Activated effector memory CD4-positive, alpha-beta T cell treated with anti-CD3 and anti-CD28 coated beads, Interleukin-2, amount 50 U/mL, for 16 hours (primary cell): Measurements from ENCODE around the gene LSAMP.

Experiments used
- DNase-seq: peaks from one replicate; pipeline ENCODE4 v3.0.0-alpha.2; 2020

LSAMP gene

DNA sequence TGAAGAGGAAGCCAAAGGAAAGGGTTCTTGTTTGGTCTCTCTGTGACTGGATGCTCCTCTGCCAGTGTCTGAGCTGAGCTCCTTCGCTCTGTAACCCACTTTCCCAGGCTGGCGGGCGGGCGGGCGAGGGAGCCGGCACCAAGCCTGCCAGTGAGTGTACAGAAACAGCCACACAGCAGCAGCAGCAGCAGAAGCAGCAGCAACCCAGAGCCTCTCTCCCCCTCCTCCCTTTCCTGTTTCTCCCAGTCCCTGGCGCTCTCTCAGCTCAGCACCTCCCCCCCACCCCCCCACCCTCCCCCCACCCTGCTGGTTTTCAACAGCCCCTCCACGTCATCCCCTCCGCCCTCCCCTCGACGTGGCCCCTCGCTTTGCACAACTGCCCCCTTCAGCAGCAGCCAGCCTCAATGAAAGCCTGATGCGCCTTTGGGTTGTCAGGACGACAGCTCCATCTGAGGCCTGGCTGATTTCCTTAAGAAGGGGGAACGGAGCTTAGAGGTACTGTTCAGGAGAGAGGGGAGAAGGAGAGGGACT is at the start of gene LSAMP:
Gene LSAMP (minus strand): TSS at position 177 of the 531 bp plus-strand sequence.
- DNase-seq, result no peak

GRCh38 chr3:116492379-116492778 is 47.1 kb upstream of the LSAMP start:
- DNase-seq, result no peak

GRCh38 chr3:116483135-116483534 is 37.8 kb upstream of the LSAMP start:
- DNase-seq, result no peak

DNA sequence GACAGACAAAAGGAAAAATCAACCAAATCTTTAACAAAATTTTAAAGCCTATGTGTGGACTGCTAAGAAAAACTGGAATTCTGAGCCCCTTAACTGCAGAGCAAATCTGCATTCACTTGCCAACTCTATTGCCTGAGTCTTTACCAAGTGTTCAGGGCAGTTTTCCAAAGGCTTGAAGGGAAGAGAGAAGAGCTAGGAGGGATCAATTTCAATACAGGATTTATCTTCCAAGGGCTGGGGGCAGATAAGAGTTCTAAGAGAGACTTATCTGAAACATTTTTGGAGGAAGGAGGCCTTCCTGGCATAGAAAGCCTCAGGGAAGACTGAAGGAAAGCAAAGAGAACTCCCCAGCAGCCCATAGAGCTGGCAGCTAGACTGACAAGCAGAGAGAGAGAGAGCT is 31.4 kb upstream of the LSAMP start:
- no peak for DNase-seq

- DNase-seq, result no peak
These were observed 29.5 kb upstream of the LSAMP start for GRCh38 chr3:116474801-116475200.

DNA sequence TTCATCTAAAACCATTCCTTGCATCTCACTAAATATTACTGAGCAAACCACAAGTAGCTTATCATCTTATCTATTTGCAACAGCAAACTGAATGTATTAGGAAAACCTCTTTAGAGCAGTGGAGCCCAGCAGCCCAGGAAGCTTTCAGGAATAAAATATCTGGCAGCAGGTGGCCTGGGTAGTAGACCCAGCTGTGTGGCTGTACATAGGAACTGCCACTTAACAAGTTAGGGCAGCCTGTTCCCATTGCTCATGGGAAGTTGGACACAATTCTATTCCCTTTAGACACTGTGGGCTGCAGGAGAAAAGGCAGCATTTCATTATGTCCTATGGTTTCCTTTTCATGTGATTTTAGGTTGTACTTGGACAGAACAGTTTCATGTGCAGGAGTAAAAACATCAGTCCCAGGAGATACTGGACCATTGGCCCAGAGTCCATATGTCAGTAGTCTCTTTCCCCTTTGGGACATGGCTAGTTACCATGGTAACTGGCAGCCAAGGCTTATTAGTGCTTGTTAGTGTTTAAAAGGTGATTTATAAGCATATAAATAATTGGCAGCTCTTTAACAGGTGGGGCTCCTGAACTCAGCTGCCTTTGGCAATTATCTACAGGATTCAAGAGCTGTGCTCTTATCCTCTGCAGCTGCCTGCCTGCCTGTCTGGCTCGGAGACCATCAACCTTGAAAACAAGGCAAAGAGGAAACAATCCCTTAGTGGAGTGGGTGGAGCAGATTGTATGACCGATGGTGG is 28.9 kb upstream of the LSAMP start:
- no peak for DNase-seq

DNA sequence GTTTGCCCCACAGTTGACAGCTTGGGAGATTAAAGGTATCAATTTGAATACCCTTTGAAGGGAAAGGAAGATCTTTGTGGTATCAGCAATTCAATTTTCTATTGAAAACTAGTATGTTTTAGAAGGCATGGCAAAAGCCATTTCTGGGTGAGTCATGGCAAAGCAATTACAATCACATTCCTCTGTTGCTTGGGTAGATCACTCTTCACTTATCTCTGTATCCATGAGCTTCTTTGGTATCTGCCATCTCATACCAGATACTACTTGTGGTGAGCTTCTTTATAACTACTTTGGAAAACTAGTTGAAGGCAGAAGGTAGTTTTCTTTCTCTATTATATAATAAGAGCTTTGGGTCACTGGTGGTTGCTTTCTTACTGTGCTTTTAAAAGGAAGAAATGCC is 28.3 kb upstream of the LSAMP start:
- DNase-seq, result no peak

DNA sequence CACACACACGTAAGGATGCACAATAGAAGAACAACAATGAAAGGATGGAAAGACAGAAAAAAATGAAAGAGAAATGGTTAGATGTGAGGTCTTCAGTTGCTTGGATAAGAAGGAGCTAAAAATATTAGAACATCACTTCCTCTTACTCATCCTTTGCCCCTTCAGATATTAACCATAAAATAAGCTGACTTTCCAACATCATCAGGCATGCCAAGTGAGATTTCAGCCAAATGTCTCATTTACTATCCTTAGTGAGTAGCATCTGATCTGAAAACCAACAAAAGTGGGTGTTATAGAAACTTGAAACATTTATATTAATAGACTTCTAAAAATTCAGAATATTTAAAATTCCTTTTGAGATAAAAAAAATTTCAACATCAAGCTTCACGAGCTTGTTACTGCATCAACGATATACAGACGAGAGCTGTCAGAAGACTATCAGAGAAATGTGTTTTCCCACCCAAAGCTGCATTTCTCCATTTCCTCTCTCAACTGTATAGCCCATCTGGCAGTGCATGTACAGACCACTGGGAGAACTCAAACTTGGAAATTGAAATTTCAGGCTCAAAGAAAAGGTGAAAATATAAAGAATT is 25.4 kb upstream of the LSAMP start:
- DNase-seq, result no peak

- DNase-seq, result no peak
These were observed 24.3 kb upstream of the LSAMP start for GRCh38 chr3:116469546-116469945.

DNA sequence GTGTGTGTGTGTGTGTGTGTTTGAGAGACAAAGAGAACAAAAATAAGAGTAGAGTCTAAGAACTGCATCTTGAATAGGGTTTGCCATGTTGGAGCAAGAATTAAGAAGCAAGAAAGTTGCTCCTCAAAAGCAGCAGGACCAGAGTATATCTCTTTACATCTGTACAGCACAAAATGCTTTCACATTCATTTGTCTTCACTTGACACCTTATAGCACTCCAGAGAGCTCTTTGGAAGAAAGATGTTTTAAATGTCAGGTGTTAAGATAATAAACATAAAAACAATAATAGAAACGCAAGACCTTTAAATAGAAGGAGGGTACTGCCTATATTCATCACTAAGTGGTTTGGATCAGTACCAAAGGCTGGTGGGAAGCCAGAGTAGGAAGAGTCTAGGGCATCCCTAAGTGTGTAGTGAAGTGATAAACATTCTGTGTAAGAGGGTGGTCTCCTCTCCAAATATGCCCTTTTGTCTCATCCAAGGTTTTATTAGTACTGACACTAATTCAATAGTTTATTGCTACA is 19.1 kb upstream of the LSAMP start:
- DNase-seq, result no peak

- DNase-seq, result no peak
These were observed 8.5 kb upstream of the LSAMP start for GRCh38 chr3:116453666-116454346.

GRCh38 chr3:116449546-116450350 is 4.5 kb upstream of the LSAMP start:
- no peak for DNase-seq

DNA sequence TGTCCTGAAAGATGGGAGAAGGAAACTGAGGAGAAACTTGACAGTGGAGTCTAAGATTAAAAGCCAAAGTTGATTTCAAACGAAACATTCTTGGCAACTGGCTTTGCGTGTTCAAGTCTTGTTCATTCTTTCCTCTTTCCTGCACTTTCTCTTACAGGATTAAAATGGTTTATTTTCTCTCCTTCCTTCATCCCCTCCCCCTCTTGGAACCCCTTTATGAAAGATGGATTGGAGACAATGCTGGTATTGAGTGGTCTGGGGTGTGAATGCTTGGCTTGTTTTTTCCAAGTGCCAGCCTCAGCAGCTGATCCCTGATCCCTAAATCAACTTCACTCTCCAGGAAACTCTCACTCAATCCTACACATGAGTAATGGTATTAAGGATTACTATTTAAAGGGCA is 703 bp upstream of the LSAMP start:
- no peak for DNase-seq

GRCh38 chr3:116444819-116445310 is 422 bp downstream of the LSAMP start:
- DNase-seq, result no peak

GRCh38 chr3:116444115-116444747 is 1.1 kb downstream of the LSAMP start:
- no peak for DNase-seq

- DNase-seq, result no peak
These were observed 2.1 kb downstream of the LSAMP start for GRCh38 chr3:116443191-116443661.

DNA sequence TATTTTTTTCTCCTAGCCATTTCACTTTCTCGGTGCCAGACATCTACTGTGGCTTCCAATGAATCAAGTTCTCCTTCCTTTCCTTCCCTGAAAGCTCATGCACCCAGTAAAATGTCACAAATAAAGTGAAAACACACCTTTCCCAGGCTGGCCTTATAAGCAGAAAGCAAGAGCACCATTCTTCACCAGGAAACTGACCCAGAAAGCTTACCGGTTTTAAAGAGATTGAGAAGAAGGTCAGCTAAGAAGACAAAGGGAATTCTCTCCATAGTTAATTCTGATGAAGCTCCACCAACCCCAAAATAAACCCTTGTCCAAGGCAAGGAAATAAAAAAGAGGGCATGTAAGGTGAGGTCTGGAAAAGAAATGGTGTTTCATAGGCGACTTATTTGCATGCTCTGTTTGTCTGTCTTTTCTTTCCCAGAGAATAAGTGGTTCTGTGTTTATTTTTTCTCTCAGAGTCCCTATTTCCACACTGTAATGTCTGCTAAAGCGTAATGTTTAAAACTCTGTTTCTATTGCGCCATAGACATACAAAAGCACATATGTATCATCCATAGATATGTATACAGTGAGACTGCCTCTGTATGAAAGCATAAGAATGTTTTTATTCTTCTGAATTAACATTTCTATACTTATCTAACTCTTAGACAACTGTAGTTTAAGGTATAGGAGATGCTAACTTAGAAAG is 2.8 kb downstream of the LSAMP start:
- DNase-seq, result no peak

DNA sequence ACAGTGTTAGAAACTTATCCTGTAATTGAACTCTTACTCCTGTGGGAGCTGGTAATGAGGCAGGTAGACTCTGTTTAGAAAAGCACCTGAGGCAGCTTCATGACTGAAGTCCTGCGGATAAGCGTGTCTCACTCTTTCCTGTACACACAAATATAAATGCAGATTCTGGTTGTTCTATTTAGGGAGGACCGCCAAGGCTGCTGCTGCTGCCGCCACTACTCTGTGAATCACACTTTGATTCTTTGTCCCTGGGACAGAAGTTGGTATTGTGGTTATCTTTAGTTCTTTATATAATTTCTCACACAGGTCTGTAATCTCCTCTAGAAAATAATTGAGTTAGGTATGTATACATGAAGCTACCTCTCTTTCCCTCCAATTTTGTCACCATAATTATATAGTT is 3.6 kb downstream of the LSAMP start:
- no peak for DNase-seq

- no peak for DNase-seq
These were observed 5.1 kb downstream of the LSAMP start for GRCh38 chr3:116440196-116440595.

DNA sequence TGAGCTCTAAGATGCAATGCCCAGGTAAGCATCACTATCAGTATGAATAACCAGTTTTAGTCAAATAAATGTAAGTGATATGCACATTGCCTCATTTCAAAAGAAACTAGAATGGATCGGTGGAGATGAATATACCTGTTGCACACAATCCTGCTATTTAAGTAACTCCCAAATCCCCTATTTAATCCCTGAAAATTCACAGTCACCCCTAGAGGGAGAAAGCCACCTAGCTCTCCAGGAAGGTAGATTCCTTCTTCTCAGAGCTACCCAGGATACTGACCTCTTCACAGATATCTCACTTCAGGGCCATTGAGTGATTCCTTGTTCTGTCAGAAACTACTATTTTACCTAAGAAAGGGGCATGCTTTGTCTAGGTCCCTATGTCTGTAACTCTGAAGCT is 11.7 kb downstream of the LSAMP start:
- DNase-seq, result no peak

GRCh38 chr3:116432795-116433194 is 12.5 kb downstream of the LSAMP start:
- DNase-seq, result no peak
